Measurements from ENCODE around the gene C1orf115. TPM values are rescaled to one million over a fixed set of nuclear protein-coding genes. Genes with fewer than 3 reads are reported as not detected.

Gene C1orf115, protein sequence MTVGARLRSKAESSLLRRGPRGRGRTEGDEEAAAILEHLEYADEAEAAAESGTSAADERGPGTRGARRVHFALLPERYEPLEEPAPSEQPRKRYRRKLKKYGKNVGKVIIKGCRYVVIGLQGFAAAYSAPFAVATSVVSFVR
- 59.9 and 93.4 TPM in 2 replicates for total RNA-seq

GRCh38 chr1:220690140-220691052 lies at the start of gene C1orf115:
Gene C1orf115 (plus strand): TSS chr1:220690363. CDS start chr1:220690403, 40 bp downstream.

DNA sequence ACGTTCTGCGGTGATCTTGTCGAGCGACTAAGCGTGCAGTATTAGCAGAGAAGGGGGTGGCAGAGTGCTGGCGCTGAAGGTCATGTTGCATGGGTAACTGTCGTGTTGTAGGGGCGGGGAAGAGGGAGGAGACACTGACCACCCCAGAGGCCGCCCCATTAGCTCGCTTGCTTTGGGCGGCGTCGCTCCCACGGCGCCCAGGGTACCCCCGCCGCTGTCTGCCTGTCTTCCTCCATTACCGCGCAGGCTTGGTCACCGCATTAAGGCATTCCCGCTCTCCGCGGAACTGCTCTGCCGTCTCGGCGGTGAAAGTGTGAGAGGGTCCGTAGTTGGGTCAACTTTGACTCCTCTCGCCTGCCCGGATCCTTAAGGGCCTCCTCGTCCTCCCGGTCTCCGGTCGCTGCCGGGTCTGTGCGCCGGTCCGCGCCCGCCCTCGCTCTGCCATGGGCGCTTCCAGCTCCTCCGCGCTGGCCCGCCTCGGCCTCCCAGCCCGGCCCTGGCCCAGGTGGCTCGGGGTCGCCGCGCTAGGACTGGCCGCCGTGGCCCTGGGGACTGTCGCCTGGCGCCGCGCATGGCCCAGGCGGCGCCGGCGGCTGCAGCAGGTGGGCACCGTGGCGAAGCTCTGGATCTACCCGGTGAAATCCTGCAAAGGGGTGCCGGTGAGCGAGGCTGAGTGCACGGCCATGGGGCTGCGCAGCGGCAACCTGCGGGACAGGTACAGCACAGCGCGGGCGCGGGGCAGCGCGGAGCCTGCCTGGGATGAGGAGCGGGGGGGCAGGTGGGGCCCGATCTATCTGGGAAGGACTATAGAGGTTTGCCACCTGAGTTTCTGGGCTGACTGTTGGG lies 58.1 kb downstream of the C1orf115 start, which contains the start of gene MTARC2:
TSS of gene MTARC2 (plus strand) at position 234 of the 846 bp plus-strand sequence. CDS start at position 444, 210 bp downstream.

Other genes starting within 250 kb of the C1orf115 start
- gene MARK1, start 162.2 kb upstream of the C1orf115 start, total RNA-seq = 1.1 and 4.1 TPM in 2 replicates
- gene MTARC2, start 58.0 kb downstream of the C1orf115 start, total RNA-seq = 11.3 TPM in 2 replicates
- gene MTARC1, start 96.5 kb downstream of the C1orf115 start, total RNA-seq = 6.0 and 7.0 TPM in 2 replicates
- 5.2 and 19.8 TPM in 2 replicates for gene HLX, start 189.1 kb downstream of the C1orf115 start, total RNA-seq

All from dermis lymphatic vessel endothelial cell (primary cell).